GM23338 (cell line): ENCODE measurements around the gene RGS19. TPM values are rescaled to one million over a fixed set of nuclear protein-coding genes. Genes with fewer than 3 reads are reported as not detected.

Experiments
- ATAC-seq: fragments of 200-7000 bp; cut with Tn5 transposase; 3 replicates; pipeline ENCODE4 v1.9.1; 2020
- DNase-seq: peaks from one replicate; pipeline ENCODE4 v3.0.0-alpha.2; 2015; ENCODE audit warnings: low spot score
- H2AFZ ChIP-seq: fragments of 200-600 bp; sonication (generic); 2 replicates; pipeline ENCODE4 v1.8.0; 2016; ENCODE audit warnings: antibody characterized with exemption, mild to moderate bottlenecking, moderate library complexity
- H3F3A ChIP-seq: fragments of 200-600 bp; sonication (generic); replicated peaks from 2 replicates; pipeline ENCODE4 v1.8.0; 2017; ENCODE audit warnings: antibody characterized with exemption, mixed run types, low read depth
- H3K27ac ChIP-seq: fragments of 200-600 bp; sonication (generic); 2 replicates; pipeline ENCODE4 v1.6.1; 2016; ENCODE audit warnings: low read depth
- H3K27me3 ChIP-seq: fragments of 200-600 bp; sonication (generic); 2 replicates; pipeline ENCODE4 v1.8.0; 2016; ENCODE audit warnings: mild to moderate bottlenecking, mixed run types, moderate library complexity; ENCODE audit not compliant: insufficient read depth
- H3K36me3 ChIP-seq: fragments of 200-600 bp; sonication (generic); 2 replicates; pipeline ENCODE4 v1.8.0; 2016; ENCODE audit warnings: mild to moderate bottlenecking; ENCODE audit not compliant: insufficient read depth
- H3K4me1 ChIP-seq: fragments of 200-600 bp; sonication (generic); 2 replicates; pipeline ENCODE4 v1.8.0; 2016; ENCODE audit warnings: mild to moderate bottlenecking, moderate library complexity; ENCODE audit not compliant: insufficient read depth
- H3K4me2 ChIP-seq: fragments of 200-600 bp; sonication (generic); 2 replicates; pipeline ENCODE4 v1.7.1; 2017; ENCODE audit warnings: mixed run types
- H3K4me3 ChIP-seq: fragments of 200-600 bp; sonication (generic); 2 replicates; pipeline ENCODE4 v1.6.1; 2016; ENCODE audit warnings: mixed run types
- H3K79me2 ChIP-seq: fragments of 200-600 bp; sonication (generic); replicated peaks from 2 replicates; pipeline ENCODE4 v1.8.0; 2017; ENCODE audit warnings: mild to moderate bottlenecking; ENCODE audit not compliant: insufficient read depth
- H3K9me2 ChIP-seq: fragments of 200-600 bp; sonication (generic); 2 replicates; pipeline ENCODE4 v1.8.0; 2017; ENCODE audit not compliant: insufficient read depth
- H4K20me1 ChIP-seq: fragments of 200-600 bp; sonication (generic); replicated peaks from 2 replicates; pipeline ENCODE4 v1.8.0; 2017; ENCODE audit warnings: mild to moderate bottlenecking; ENCODE audit not compliant: insufficient read depth
- H3K27ac Mint-ChIP-seq: 2 replicates; pipeline ENCODE4 v1.8.0; 2020; ENCODE audit warnings: inconsistent platforms, mild to moderate bottlenecking, moderate library complexity, mixed read lengths
- H3K27me3 Mint-ChIP-seq: 3 replicates; pipeline ENCODE4 v1.8.0; 2022; ENCODE audit warnings: low read depth, mild to moderate bottlenecking, moderate library complexity, mixed read lengths, inconsistent platforms; ENCODE audit not compliant: insufficient read depth, poor library complexity
- H3K36me3 Mint-ChIP-seq: 3 replicates; pipeline ENCODE4 v1.8.0; 2021; ENCODE audit warnings: low read depth, mild to moderate bottlenecking, inconsistent platforms, moderate library complexity, mixed read lengths
- H3K4me1 Mint-ChIP-seq: 3 replicates; pipeline ENCODE4 v1.8.0; 2020; ENCODE audit warnings: mild to moderate bottlenecking, inconsistent platforms, mixed read lengths
- H3K4me3 Mint-ChIP-seq: 3 replicates; pipeline ENCODE4 v1.8.0; 2021; ENCODE audit warnings: moderate library complexity, mild to moderate bottlenecking, inconsistent platforms, mixed read lengths
- H3K9me3 Mint-ChIP-seq: 3 replicates; pipeline ENCODE4 v1.8.0; 2020; ENCODE audit warnings: moderate library complexity, mild to moderate bottlenecking, inconsistent platforms, mixed read lengths
- JUNB ChIP-seq: IDR thresholded peaks from one replicate; pipeline ENCODE4 v1.6.1; 2016; ENCODE audit warnings: antibody characterized with exemption; ENCODE audit not compliant: unreplicated experiment
- polyA plus RNA-seq: library from polyadenylated mRNA; unstranded; fragments of >200 nt; fragmentation: Nextera tagmentation; extraction: Ambion mirVana; gene quantifications from 2 replicates; pipeline ENCODE4 v1.2.1, GENCODE V29; 2016
- total RNA-seq: library from RNA; depleted of rRNA; stranded (reverse); fragments of >200 nt; shearing (Covaris generic); gene quantifications from 2 replicates; pipeline ENCODE4 v1.2.3, GENCODE V29; 2014
- TF ChIP-seq, protein P1 (sequence below): fragments of 250-450 bp; sonication (Bioruptor Pico); IDR thresholded peaks from 2 replicates; pipeline ENCODE4 v1.5.0; 2020; ENCODE audit warnings: mild to moderate bottlenecking, moderate library complexity
- TF ChIP-seq, protein P2 (sequence below), 2 experiments: fragments of 200-600 bp in 1 of 2; sonication (generic) in 1 of 2; conservative IDR thresholded peaks; 2 replicates each; pipeline versions ENCODE4 v1.5.1 to v1.6.1; 2016 to 2017; ENCODE audit warnings: antibody characterized with exemption in 2 of 2, low read depth in 2 of 2, mild to moderate bottlenecking in 2 of 2, moderate library complexity in 1 of 2
- TF ChIP-seq, protein P3 (sequence below): IDR thresholded peaks from 2 replicates; pipeline ENCODE4 v1.6.1; 2016; ENCODE audit warnings: antibody characterized with exemption

RGS19 gene
- total and polyA plus RNA-seq, 2 experiments from 2014 or later, result 13.1 to 19.7 TPM

DNA sequence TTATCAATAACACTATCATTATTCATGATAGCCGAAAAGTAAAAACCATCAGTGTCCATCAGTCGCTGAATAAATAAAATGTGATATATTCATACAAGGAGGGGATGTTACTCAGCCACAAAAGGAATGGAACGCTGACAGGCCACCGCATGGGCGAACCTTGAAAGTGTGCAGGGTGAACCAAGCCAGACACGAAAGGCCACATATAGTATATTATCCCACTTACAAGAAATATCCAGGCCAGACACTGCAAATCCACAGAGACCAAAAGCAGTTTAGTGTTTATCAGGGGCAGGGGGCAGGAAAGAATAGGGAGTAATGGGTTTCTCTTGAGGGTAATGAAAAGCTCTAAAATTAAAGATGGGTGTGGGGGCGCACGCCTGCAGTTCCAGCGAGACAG is 35.5 kb downstream of the RGS19 start:
- Histone ChIP-seq H3K4me1 (peaks cover 26% of the 10 kb centered on the region), H3F3A (peaks cover 7% of the 10 kb centered on the region; the same call in 1 of the 2 replicates), H2AFZ (no peak overlapping the region), H3K9me2 (no peaks in the 10 kb centered on the region), H3K27me3 (peaks cover 95% of the 10 kb centered on the region), H3K4me3 (no peak overlapping the region), H4K20me1 (no peaks in the 10 kb centered on the region), H3K36me3 (no peaks in the 10 kb centered on the region), H3K79me2 (no peaks in the 10 kb centered on the region), H3K4me2 (no peak overlapping the region), H3K27ac (no peak overlapping the region)
- Mint-ChIP-seq H3K27ac (no peak overlapping the region), H3K27me3 (peaks cover 76% of the 10 kb centered on the region), H3K36me3 (no peaks in the 10 kb centered on the region; the same call in 2 of the 3 replicates), H3K4me3 (peak overlapping the region; percentile 48; the same call in 1 of the 3 replicates), H3K9me3 (no peaks in the 10 kb centered on the region), H3K4me1 (peaks cover 23% of the 10 kb centered on the region)
- TF ChIP-seq, protein P1, sequence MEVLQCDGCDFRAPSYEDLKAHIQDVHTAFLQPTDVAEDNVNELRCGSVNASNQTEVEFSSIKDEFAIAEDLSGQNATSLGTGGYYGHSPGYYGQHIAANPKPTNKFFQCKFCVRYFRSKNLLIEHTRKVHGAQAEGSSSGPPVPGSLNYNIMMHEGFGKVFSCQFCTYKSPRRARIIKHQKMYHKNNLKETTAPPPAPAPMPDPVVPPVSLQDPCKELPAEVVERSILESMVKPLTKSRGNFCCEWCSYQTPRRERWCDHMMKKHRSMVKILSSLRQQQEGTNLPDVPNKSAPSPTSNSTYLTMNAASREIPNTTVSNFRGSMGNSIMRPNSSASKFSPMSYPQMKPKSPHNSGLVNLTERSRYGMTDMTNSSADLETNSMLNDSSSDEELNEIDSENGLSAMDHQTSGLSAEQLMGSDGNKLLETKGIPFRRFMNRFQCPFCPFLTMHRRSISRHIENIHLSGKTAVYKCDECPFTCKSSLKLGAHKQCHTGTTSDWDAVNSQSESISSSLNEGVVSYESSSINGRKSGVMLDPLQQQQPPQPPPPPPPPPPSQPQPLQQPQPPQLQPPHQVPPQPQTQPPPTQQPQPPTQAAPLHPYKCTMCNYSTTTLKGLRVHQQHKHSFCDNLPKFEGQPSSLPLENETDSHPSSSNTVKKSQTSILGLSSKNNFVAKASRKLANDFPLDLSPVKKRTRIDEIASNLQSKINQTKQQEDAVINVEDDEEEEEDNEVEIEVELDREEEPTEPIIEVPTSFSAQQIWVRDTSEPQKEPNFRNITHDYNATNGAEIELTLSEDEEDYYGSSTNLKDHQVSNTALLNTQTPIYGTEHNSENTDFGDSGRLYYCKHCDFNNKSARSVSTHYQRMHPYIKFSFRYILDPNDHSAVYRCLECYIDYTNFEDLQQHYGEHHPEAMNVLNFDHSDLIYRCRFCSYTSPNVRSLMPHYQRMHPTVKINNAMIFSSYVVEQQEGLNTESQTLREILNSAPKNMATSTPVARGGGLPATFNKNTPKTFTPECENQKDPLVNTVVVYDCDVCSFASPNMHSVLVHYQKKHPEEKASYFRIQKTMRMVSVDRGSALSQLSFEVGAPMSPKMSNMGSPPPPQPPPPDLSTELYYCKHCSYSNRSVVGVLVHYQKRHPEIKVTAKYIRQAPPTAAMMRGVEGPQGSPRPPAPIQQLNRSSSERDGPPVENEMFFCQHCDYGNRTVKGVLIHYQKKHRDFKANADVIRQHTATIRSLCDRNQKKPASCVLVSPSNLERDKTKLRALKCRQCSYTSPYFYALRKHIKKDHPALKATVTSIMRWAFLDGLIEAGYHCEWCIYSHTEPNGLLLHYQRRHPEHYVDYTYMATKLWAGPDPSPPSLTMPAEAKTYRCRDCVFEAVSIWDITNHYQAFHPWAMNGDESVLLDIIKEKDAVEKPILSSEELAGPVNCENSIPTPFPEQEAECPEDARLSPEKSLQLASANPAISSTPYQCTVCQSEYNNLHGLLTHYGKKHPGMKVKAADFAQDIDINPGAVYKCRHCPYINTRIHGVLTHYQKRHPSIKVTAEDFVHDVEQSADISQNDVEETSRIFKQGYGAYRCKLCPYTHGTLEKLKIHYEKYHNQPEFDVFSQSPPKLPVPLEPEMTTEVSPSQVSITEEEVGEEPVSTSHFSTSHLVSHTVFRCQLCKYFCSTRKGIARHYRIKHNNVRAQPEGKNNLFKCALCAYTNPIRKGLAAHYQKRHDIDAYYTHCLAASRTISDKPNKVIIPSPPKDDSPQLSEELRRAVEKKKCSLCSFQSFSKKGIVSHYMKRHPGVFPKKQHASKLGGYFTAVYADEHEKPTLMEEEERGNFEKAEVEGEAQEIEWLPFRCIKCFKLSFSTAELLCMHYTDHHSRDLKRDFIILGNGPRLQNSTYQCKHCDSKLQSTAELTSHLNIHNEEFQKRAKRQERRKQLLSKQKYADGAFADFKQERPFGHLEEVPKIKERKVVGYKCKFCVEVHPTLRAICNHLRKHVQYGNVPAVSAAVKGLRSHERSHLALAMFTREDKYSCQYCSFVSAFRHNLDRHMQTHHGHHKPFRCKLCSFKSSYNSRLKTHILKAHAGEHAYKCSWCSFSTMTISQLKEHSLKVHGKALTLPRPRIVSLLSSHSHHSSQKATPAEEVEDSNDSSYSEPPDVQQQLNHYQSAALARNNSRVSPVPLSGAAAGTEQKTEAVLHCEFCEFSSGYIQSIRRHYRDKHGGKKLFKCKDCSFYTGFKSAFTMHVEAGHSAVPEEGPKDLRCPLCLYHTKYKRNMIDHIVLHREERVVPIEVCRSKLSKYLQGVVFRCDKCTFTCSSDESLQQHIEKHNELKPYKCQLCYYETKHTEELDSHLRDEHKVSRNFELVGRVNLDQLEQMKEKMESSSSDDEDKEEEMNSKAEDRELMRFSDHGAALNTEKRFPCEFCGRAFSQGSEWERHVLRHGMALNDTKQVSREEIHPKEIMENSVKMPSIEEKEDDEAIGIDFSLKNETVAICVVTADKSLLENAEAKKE (CRISPR knock-in tag), result no peak
- no peak for TF ChIP-seq JUNB
- TF ChIP-seq, protein P2, sequence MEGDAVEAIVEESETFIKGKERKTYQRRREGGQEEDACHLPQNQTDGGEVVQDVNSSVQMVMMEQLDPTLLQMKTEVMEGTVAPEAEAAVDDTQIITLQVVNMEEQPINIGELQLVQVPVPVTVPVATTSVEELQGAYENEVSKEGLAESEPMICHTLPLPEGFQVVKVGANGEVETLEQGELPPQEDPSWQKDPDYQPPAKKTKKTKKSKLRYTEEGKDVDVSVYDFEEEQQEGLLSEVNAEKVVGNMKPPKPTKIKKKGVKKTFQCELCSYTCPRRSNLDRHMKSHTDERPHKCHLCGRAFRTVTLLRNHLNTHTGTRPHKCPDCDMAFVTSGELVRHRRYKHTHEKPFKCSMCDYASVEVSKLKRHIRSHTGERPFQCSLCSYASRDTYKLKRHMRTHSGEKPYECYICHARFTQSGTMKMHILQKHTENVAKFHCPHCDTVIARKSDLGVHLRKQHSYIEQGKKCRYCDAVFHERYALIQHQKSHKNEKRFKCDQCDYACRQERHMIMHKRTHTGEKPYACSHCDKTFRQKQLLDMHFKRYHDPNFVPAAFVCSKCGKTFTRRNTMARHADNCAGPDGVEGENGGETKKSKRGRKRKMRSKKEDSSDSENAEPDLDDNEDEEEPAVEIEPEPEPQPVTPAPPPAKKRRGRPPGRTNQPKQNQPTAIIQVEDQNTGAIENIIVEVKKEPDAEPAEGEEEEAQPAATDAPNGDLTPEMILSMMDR (conservative IDR thresholded peaks at IDR 0.05; ENCODE audit: low read depth in 2 of 2), result no peak
- TF ChIP-seq, protein P3, sequence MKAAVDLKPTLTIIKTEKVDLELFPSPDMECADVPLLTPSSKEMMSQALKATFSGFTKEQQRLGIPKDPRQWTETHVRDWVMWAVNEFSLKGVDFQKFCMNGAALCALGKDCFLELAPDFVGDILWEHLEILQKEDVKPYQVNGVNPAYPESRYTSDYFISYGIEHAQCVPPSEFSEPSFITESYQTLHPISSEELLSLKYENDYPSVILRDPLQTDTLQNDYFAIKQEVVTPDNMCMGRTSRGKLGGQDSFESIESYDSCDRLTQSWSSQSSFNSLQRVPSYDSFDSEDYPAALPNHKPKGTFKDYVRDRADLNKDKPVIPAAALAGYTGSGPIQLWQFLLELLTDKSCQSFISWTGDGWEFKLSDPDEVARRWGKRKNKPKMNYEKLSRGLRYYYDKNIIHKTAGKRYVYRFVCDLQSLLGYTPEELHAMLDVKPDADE, result no peak
- no peak for DNase-seq
- ATAC-seq, result no peak
